K562 (cell line): ENCODE measurements around the gene SRCAP. TPM values are rescaled to one million over a fixed set of nuclear protein-coding genes. Genes with fewer than 3 reads are reported as not detected.

Experiments used
- ATAC-seq: fragments of 200-7000 bp; cut with Tn5 transposase; 3 replicates; pipeline ENCODE4 v1.9.1; 2020; ENCODE audit warnings: moderate library complexity
- BruUV-seq: library from RNA; stranded (reverse); fragments of 400-500 nt; replicated peaks from 2 replicates; lab custom pipeline; 2021; lab: Mats Ljungman, UMichigan
- CTCF ChIA-PET: fragments of 300-600 bp; formaldehyde crosslinking; extraction: SDS; loops from one replicate; lab custom pipeline; 2021; ENCODE audit warnings: low intra/inter-chr PET ratio; lab: Yijun Ruan, JAX
- POLR2A ChIA-PET: fragments of 300-600, 350-650 bp; sonication (Branson Sonifier 250); formaldehyde crosslinking; extraction: SDS; loops from one replicate; lab custom pipeline; 2021; ENCODE audit warnings: antibody characterized with exemption, inconsistent platforms; lab: Yijun Ruan, JAX
- DNase-seq, 4 experiments: peaks; one replicate each; pipeline versions ENCODE4 v3.0.0 to v3.0.0-alpha.2; 2011 to 2018; ENCODE audit warnings: low spot score in 3 of 4, mixed read lengths in 3 of 4; ENCODE audit errors: extremely low read depth in 1 of 4
- FAIRE-seq: peaks from 2 replicates; lab custom pipeline; 2011; peaks lifted over from hg19 to GRCh38; lab: Jason Lieb, UNC
- H2AFZ ChIP-seq: 2 replicates; pipeline ENCODE4 v1.6.0; 2011; ENCODE audit warnings: low read depth, low read length, control low read depth, inconsistent platforms
- H3K27ac ChIP-seq: fragments of 200-600 bp; 3 replicates; pipeline ENCODE4 v1.8.0; 2011; ENCODE audit warnings: low read depth, mild to moderate bottlenecking, control low read depth, inconsistent platforms, low read length, moderate library complexity, mixed read lengths; ENCODE audit errors: extremely low read depth
- H3K27me3 ChIP-seq, 2 experiments: fragments of 300-600 bp in 1 of 2; 2 replicates in 1 of 2; 3 replicates in 1 of 2; pipeline versions ENCODE4 v1.6.0 to v1.8.0; 2011; ENCODE audit warnings: inconsistent platforms in 2 of 2, low read length in 2 of 2, mild to moderate bottlenecking in 1 of 2, mixed read lengths in 1 of 2, moderate library complexity in 1 of 2; ENCODE audit not compliant: control insufficient read depth in 2 of 2, insufficient read depth in 2 of 2
- H3K36me3 ChIP-seq: fragments of 300-600 bp; 3 replicates; pipeline ENCODE4 v1.8.0; 2011; ENCODE audit warnings: mild to moderate bottlenecking, low read length, inconsistent platforms; ENCODE audit not compliant: control insufficient read depth, insufficient read depth
- H3K4me1 ChIP-seq, 2 experiments: fragments of 200-600 bp in 1 of 2; replicated peaks in 1 of 2; 2 replicates in 1 of 2; 3 replicates in 1 of 2; pipeline versions ENCODE4 v1.5.1 to v1.8.0; 2011; ENCODE audit warnings: inconsistent platforms in 2 of 2, low read length in 2 of 2, mild to moderate bottlenecking in 1 of 2, mixed read lengths in 1 of 2, moderate library complexity in 1 of 2; ENCODE audit not compliant: control insufficient read depth in 2 of 2, insufficient read depth in 2 of 2
- H3K4me2 ChIP-seq: 2 replicates; pipeline ENCODE4 v1.6.1; 2011; ENCODE audit warnings: low read length, control low read depth, inconsistent platforms, mixed read lengths; ENCODE audit not compliant: insufficient read depth
- H3K4me3 ChIP-seq: fragments of 200-600 bp; sonication (generic), shearing (Covaris generic); 2 replicates; pipeline ENCODE4 v1.5.1; 2016; ENCODE audit warnings: control low read depth, inconsistent platforms
- H3K79me2 ChIP-seq: fragments of 200-600 bp; 3 replicates; pipeline ENCODE4 v1.8.0; 2011; ENCODE audit warnings: low read length, inconsistent platforms; ENCODE audit not compliant: control insufficient read depth, insufficient read depth
- H3K9ac ChIP-seq, 2 experiments: 2 replicates each; pipeline versions ENCODE4 v1.6.0 to v1.6.1; 2011; ENCODE audit warnings: low read depth in 2 of 2, low read length in 2 of 2, control low read depth in 1 of 2, inconsistent platforms in 1 of 2, mild to moderate bottlenecking in 1 of 2, mixed read lengths in 1 of 2; ENCODE audit not compliant: insufficient read depth in 1 of 2
- H3K9me1 ChIP-seq: one replicate; pipeline ENCODE4 v1.6.0; 2011; ENCODE audit warnings: inconsistent platforms, mild to moderate bottlenecking, low read length, moderate library complexity; ENCODE audit not compliant: control insufficient read depth, insufficient read depth
- H3K9me3 ChIP-seq: replicated peaks from 2 replicates; pipeline ENCODE4 v1.5.1; 2011; ENCODE audit warnings: low read depth, low read length, inconsistent platforms; ENCODE audit not compliant: control insufficient read depth, insufficient read depth
- H4K20me1 ChIP-seq: replicated peaks from 2 replicates; pipeline ENCODE4 v1.6.1; 2011; ENCODE audit warnings: low read length, inconsistent platforms, mixed read lengths; ENCODE audit not compliant: control insufficient read depth, insufficient read depth
- ARID1B ChIP-seq: fragments of 450-650 bp; IDR thresholded peaks from 2 replicates; pipeline ENCODE4 v1.6.1; 2016; ENCODE audit warnings: antibody characterized with exemption, mild to moderate bottlenecking, inconsistent platforms
- DMBX1 ChIP-seq: fragments of 250-450 bp; sonication (Bioruptor Pico); IDR thresholded peaks from 2 replicates; pipeline ENCODE4 v1.8.0; 2022; ENCODE audit warnings: inconsistent platforms, mild to moderate bottlenecking, moderate library complexity, borderline replicate concordance
- MEF2D ChIP-seq: conservative IDR thresholded peaks from 2 replicates; pipeline ENCODE4 v1.6.1; 2016; ENCODE audit warnings: low read depth, missing genetic modification characterization, missing compliant biosample characterization
- PBX2 ChIP-seq, 2 experiments: IDR thresholded peaks in 1 of 2; conservative IDR thresholded peaks in 1 of 2; 2 replicates each; pipeline ENCODE4 v1.6.1; 2016; ENCODE audit warnings: low read depth in 2 of 2, mild to moderate bottlenecking in 1 of 2, missing compliant biosample characterization in 1 of 2, missing genetic modification characterization in 1 of 2, moderate library complexity in 1 of 2
- SPI1 ChIP-seq: IDR thresholded peaks from 2 replicates; pipeline ENCODE4 v1.6.1; 2011; ENCODE audit warnings: low read depth, low read length, control low read depth, borderline replicate concordance
- XRCC4 ChIP-seq: IDR thresholded peaks from one replicate; pipeline ENCODE4 v1.6.1; 2011; ENCODE audit not compliant: insufficient read depth, insufficient read length; ENCODE audit errors: extremely low read depth
- ZNF217 ChIP-seq: sonication (generic); formaldehyde crosslinking; IDR thresholded peaks from 2 replicates; pipeline ENCODE4 v1.8.0; 2022; ENCODE audit warnings: mild to moderate bottlenecking, missing genetic modification reagents
- ZNF740 ChIP-seq, 3 experiments: fragments of 200-800 bp in 1 of 3; sonication (Bioruptor generic) in 1 of 3; sonication (generic) in 1 of 3; formaldehyde crosslinking in 1 of 3; IDR thresholded peaks; 2 replicates each; pipeline versions ENCODE4 v1.6.1 to v1.8.0; 2016 to 2022; ENCODE audit warnings: mild to moderate bottlenecking in 2 of 3, missing compliant biosample characterization in 2 of 3, missing genetic modification characterization in 2 of 3, missing genetic modification reagents in 1 of 3
- WGBS: fragments of 100-300 bp; shearing (Covaris generic); methylation state at CpG from one replicate; pipeline ENCODE4 v1.1.6; 2016; ENCODE audit warnings: low coverage, mixed read lengths; ENCODE audit not compliant: insufficient coverage; ENCODE audit errors: missing lambda C conversion rate; 5-methylcytosine and 5-hydroxymethylcytosine counted together
- in situ Hi-C: fragments of 300-500 bp; cut with MboI; formaldehyde crosslinking; loops from 4 replicates; pipeline ENCODE4 v1.15.0; 2018; ENCODE audit warnings: inconsistent platforms, mixed read lengths
- intact Hi-C: fragments of 100-400 bp; cut with micrococcal nuclease; formaldehyde crosslinking; loops from 2 replicates; pipeline ENCODE4 v1.14.2; 2022
- polyA plus RNA-seq, 8 experiments: library from polyadenylated mRNA; depleted of rRNA in 4 of 8; stranded (reverse) in 5 of 8; unstranded in 3 of 8; fragments of >200 nt; fragmentation: Nextera tagmentation in 2 of 8; fragmentation: Illumina TruSeq in 1 of 8; extraction: Ambion mirVana in 2 of 8; extraction: Trizol in 1 of 8; gene quantifications; 2 replicates each; pipeline versions ENCODE4 v1.2.1 to v1.2.3, GENCODE V29; 2011 to 2014; ENCODE audit warnings: inconsistent platforms in 1 of 8, missing spikeins in 1 of 8
- total RNA-seq, 7 experiments: library from RNA; depleted of rRNA in 6 of 7; stranded (reverse); fragments of >200 nt in 6 of 7; fragmentation: Illumina TruSeq in 2 of 7; extraction: Trizol in 2 of 7; gene quantifications; 2 replicates each; pipeline versions ENCODE4 v1.2.1 to v1.2.3, GENCODE V29; 2011 to 2021; ENCODE audit warnings: low replicate concordance in 1 of 7

Gene SRCAP
- total and polyA plus RNA-seq, 9 of the 15 experiments (the other 6 are each of a cell fraction or from before 2014, with no cell fraction given) = 0.21 to 62.6 (median 5.8) TPM

- Histone ChIP-seq H3K4me3 (no peak overlapping the region), H3K79me2 (no peaks in the 10 kb centered on the region), H3K9me1 (no peaks in the 10 kb centered on the region), H3K9me3 (no peaks in the 10 kb centered on the region), H3K36me3 (no peaks in the 10 kb centered on the region), H4K20me1 (no peaks in the 10 kb centered on the region), H3K4me2 (no peak overlapping the region), H3K27ac (no peak overlapping the region), H2AFZ (peak overlapping the region; percentile 11; the same call in 1 of the 2 replicates)
- DNase-seq (peak in 1 of 4 experiments; percentile 6), FAIRE-seq (no peak)
- no TSS peak for BruUV-seq
- intact Hi-C loops (no loop called here), in situ Hi-C loops (no loop called here)
- ChIA-PET CTCF (no interaction called here), POLR2A (interaction anchor here (0.6 to 1.2 kb wide), 4 partner anchors 9 to 333 kb away, joined by 3 to 4 read pairs (median 4); no protein-coding TSS in a partner anchor)
- TF ChIP-seq DMBX1 (CRISPR knock-in tag) = no peak
- TF ChIP-seq PBX2 (CRISPR knock-in tag; IDR thresholded peaks at IDR 0.05; ENCODE audit: low read depth) = no peak
- no peak for TF ChIP-seq PBX2 (tag; conservative IDR thresholded peaks at IDR 0.05; ENCODE audit: low read depth)
- no peak for TF ChIP-seq XRCC4
- TF ChIP-seq ZNF217 = no peak
- no peak for TF ChIP-seq SPI1
- TF ChIP-seq ARID1B = no peak
- no peak for TF ChIP-seq MEF2D (tag)
- TF ChIP-seq ZNF740 (CRISPR knock-in tag; IDR thresholded peaks at IDR 0.05) = no peak
- TF ChIP-seq ZNF740 (tag; IDR thresholded peaks at IDR 0.05) = no peak
- TF ChIP-seq, all 486 proteins: peak for 0
- 0 out of 3 replicates have a peak, but pooled peaks have one; percentile 18 for ATAC-seq
- WGBS = 44% methylated on average over 4 of the region's 4 CpGs
- Histone ChIP-seq H3K27me3 (no peaks in the 10 kb centered on the region), H3K9ac (peak overlapping the region in 1 of 2 experiments; percentile 55; a peak in 1 of 4 replicates), H3K4me1 (peaks cover 7 to 16% of the 10 kb centered on the region in 2 experiments)
Observed at GRCh38 chr16:30688701-30689100, 10.3 kb upstream of the SRCAP start.
